ENCODE data around the gene FAT1.

FAT1 gene

GRCh38 chr4:186724864-186725468 lies 1.3 kb upstream of the FAT1 start:
- peak overlapping the region; percentile 64 for H3K4me3 ChIP-seq (ENCODE audit: low read length)
- H3K9me3 ChIP-seq (replicated peaks; ENCODE audit: insufficient read depth, low read length): no peaks in the 10 kb centered on the region
- 0 out of 2 replicates have a peak, but pooled peaks cover 5% of the 10 kb centered on the region for H3F3A ChIP-seq (ENCODE audit: insufficient read depth, low read length)
- H3K9me2 ChIP-seq (replicated peaks; ENCODE audit: insufficient read depth, low read length): no peaks in the 10 kb centered on the region
- TF ChIP-seq EZH2phosphoT487 (IDR thresholded peaks at IDR 0.05; ENCODE audit: low read length): no peak
- TF ChIP-seq CTCF (IDR thresholded peaks at IDR 0.05; ENCODE audit: low read length): no peak
- no peak for TF ChIP-seq EZH2 (optimal IDR thresholded peaks at IDR 0.05; ENCODE audit: low read depth, low read length)
- H3K4me1 ChIP-seq (ENCODE audit: low read length): no peaks in the 10 kb centered on the region
- H3K27ac ChIP-seq (ENCODE audit: low read length): peak overlapping the region; percentile 81; the same call in 1 of the 2 replicates
- DNase-seq: peak; percentile 23
- no peaks in the 10 kb centered on the region for H3K27me3 ChIP-seq (replicated peaks; ENCODE audit: insufficient read depth, low read length)
- H3K9ac ChIP-seq (ENCODE audit: low read length): peak overlapping the region; percentile 92
- no peak overlapping the region for H2AFZ ChIP-seq (ENCODE audit: low read length)
- H3K79me2 ChIP-seq (ENCODE audit: low read length): peaks cover 59% of the 10 kb centered on the region
- H4K20me1 ChIP-seq (ENCODE audit: insufficient read depth, low read length): no peaks in the 10 kb centered on the region
- no peaks in the 10 kb centered on the region for H3K36me3 ChIP-seq (replicated peaks; ENCODE audit: insufficient read depth, low read length)
- peak overlapping the region; percentile 58 for H3K4me2 ChIP-seq (ENCODE audit: low read depth, low read length)

- Histone ChIP-seq H3F3A (ENCODE audit: insufficient read depth, low read length) (0 out of 2 replicates have a peak, but pooled peaks cover 5% of the 10 kb centered on the region), H3K27ac (ENCODE audit: low read length) (peak overlapping the region; percentile 81; the same call in 1 of the 2 replicates), H3K4me1 (ENCODE audit: low read length) (no peaks in the 10 kb centered on the region), H3K79me2 (ENCODE audit: low read length) (peaks cover 66% of the 10 kb centered on the region), H3K4me3 (ENCODE audit: low read length) (peak overlapping the region; percentile 64), H3K4me2 (ENCODE audit: low read depth, low read length) (peak overlapping the region; percentile 58), H3K9me2 (replicated peaks; ENCODE audit: insufficient read depth, low read length) (no peaks in the 10 kb centered on the region), H3K9ac (ENCODE audit: low read length) (peak overlapping the region; percentile 92), H3K36me3 (replicated peaks; ENCODE audit: insufficient read depth, low read length) (no peaks in the 10 kb centered on the region), H3K9me3 (replicated peaks; ENCODE audit: insufficient read depth, low read length) (no peaks in the 10 kb centered on the region), H3K27me3 (replicated peaks; ENCODE audit: insufficient read depth, low read length) (no peaks in the 10 kb centered on the region), H4K20me1 (ENCODE audit: insufficient read depth, low read length) (no peaks in the 10 kb centered on the region), H2AFZ (ENCODE audit: low read length) (peak overlapping the region; percentile 61; the same call in 1 of the 2 replicates)
- no peak for TF ChIP-seq CTCF (IDR thresholded peaks at IDR 0.05; ENCODE audit: low read length)
- TF ChIP-seq EZH2phosphoT487 (IDR thresholded peaks at IDR 0.05; ENCODE audit: low read length): no peak
- no peak for TF ChIP-seq EZH2 (optimal IDR thresholded peaks at IDR 0.05; ENCODE audit: low read depth, low read length)
- DNase-seq: peak; percentile 54
These were observed 605 bp upstream of the FAT1 start for GRCh38 chr4:186724058-186724863.

GRCh38 chr4:186722796-186723291 lies 812 bp downstream of the FAT1 start:
- Histone ChIP-seq H3K9me2 (replicated peaks; ENCODE audit: insufficient read depth, low read length) (no peaks in the 10 kb centered on the region), H3K9me3 (replicated peaks; ENCODE audit: insufficient read depth, low read length) (no peaks in the 10 kb centered on the region), H2AFZ (ENCODE audit: low read length) (no peak overlapping the region), H3K36me3 (replicated peaks; ENCODE audit: insufficient read depth, low read length) (no peaks in the 10 kb centered on the region), H3K4me3 (ENCODE audit: low read length) (peak overlapping the region; percentile 67), H3K27ac (ENCODE audit: low read length) (peak overlapping the region; percentile 31; the same call in 1 of the 2 replicates), H3K27me3 (replicated peaks; ENCODE audit: insufficient read depth, low read length) (no peaks in the 10 kb centered on the region), H3F3A (ENCODE audit: insufficient read depth, low read length) (0 out of 2 replicates have a peak, but pooled peaks cover 5% of the 10 kb centered on the region), H4K20me1 (ENCODE audit: insufficient read depth, low read length) (no peaks in the 10 kb centered on the region), H3K9ac (ENCODE audit: low read length) (peak overlapping the region; percentile 77), H3K4me2 (ENCODE audit: low read depth, low read length) (peak overlapping the region; percentile 47; the same call in 1 of the 2 replicates), H3K79me2 (ENCODE audit: low read length) (peaks cover 78% of the 10 kb centered on the region), H3K4me1 (ENCODE audit: low read length) (no peaks in the 10 kb centered on the region)
- TF ChIP-seq CTCF (IDR thresholded peaks at IDR 0.05; ENCODE audit: low read length): no peak
- no peak for TF ChIP-seq EZH2 (optimal IDR thresholded peaks at IDR 0.05; ENCODE audit: low read depth, low read length)
- no peak for TF ChIP-seq EZH2phosphoT487 (IDR thresholded peaks at IDR 0.05; ENCODE audit: low read length)
- peak; percentile 27 for DNase-seq
